DMS153 treated with DMSO at 0.1 percent for 48 hours (cell line): ENCODE results near the gene FARP1.

Experiments used
- DNase-seq: peaks from one replicate; lab custom pipeline; 2025; ENCODE audit not compliant: unreplicated experiment; lab: John Stamatoyannopoulos, UW

FARP1 gene

DNA sequence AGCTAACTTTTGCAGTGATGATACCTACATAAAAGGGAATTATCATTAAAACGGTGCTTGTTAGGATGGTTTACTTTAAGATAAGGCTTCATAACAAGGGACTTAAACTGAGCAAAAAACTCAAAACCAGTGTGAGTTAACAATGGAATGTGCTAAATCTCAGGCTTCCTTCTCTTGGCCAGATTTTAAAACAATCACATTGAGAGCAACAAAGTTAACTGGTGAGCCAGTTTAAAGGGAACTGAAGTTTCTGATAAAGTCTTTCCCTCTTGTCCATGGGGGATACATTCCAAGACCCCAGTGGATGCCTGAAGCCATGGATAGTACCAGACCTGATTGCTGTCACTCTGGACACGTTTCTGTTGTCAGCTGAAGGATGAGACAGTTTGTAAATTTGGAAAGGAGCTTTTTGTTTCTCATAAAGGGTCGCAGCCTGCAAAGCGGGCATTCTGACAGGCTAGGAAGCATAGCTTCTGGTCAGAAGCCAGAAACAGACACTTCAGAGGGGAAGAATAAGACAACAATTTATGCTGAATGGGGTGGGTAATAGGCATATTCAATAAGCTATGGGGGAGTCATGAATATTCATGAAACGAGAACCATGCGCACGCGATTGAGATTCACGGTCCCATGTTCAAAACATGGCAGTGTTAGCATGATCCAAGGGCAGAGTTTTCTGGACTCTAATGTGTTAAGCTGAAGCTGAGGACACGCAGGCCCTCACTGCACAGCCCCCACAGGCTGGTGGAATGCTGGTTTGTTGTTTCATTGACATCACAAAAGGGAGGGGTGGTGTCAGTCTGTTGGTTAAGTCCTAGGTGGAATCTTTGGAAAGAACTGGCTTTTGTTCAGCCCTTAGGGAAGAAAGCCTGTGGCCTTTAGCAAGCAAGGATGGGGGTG lies 184.7 kb downstream of the FARP1 start:
- no peak for DNase-seq

DNA sequence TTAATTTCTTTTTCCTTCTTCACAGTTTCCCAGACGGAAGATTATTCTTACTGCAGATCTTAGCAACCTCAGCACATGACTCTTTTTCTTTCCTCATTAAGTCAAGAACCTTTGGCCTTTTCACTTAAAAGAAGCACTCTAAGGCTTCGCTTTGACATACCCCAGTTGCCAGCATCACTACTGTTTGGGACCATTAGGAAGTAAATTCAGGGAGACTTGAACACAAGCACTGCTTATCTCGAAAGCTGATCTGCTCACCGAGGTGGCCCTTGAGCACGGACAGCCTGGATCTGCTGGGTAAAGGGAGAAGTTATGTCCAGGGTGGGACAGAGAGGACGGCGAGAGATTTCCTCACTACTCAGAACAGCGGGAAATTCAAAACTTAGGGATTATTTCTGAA lies 185.6 kb downstream of the FARP1 start:
- DNase-seq: no peak

DNA sequence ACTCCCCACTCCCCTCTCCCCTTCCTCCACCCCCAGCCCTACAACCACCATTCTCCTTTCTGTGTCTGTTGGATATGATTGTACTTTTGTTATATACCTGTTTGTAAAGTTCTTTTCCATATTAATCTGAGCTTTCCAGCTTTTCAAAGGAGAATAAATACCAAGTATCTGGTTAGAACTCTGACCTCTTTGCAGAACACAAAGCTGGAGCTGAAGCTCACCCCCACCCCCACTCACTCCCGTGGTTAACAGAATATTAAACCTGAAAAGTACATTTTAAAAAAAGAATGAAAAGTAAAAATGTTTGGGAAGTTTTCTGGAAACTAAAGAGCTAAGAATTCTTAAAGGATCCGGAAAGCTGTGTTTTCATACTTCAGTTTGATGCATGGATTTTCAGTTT lies 189.3 kb downstream of the FARP1 start:
- DNase-seq: no peak

DNA sequence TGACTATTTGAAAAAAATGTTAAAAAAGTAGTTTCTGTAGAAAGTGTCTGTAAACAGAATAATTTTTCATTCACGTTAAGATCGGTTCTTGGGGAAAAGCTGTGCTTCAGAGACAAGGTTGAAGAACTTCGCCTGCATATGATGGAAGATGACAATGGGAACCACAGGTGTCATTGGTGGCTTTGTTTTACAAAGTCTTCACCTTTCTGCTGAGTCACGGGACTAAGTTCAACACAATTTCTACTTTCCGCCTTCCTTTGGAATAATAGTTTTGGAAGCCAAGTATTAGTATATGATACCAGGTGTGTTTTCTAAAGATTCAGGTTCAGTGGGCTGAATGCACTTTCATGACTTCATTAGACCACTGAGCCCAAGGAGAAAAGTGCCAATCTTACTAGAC lies 189.8 kb downstream of the FARP1 start:
- no peak for DNase-seq

DNA sequence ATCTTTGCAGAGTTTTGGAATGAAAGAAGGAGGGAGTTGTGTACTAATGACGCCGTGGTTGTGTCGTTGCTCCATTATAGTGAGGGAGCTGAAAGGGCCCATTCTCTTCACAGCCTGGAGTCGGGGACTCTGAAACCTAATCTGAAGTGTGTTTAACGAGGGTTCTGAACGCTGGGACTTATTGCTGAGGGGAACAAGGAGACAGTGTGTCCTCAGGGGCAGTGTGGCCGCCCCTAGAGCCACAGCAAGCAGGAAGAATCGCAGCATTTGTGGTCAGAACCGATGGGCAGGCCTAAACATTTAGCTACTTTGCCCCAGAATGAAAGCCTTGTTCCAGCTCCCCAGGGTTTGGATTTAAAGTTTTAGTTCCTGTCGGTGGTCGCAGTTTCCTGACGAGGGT lies 190.6 kb downstream of the FARP1 start:
- DNase-seq: no peak

DNA sequence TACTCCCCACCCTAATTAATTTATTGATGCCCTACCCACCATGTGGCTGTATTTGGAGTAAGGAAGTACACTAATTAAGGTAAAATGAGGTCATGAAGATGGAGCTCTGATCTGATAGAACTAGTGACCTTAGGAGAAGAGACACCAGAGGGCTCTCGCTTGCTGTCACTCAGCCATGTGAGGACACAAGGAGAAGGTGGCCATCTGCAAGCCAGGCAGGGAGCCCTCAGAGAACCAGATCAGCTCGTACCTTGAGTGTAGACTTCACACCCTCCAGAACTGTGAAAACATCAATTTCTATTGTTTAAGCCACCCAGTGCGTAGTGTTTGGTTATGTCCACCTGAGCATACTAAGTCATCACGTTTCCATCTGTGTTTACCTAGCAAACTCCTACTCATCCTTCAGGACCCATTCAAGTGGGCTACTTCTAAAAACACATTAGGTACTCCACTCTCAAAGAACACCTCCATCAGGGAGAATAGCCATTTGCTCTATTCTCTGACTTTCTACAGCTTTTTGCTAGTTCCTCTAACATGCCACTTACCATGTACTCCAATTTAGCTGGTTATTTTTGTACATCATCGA lies 191.8 kb downstream of the FARP1 start:
- no peak for DNase-seq

DNA sequence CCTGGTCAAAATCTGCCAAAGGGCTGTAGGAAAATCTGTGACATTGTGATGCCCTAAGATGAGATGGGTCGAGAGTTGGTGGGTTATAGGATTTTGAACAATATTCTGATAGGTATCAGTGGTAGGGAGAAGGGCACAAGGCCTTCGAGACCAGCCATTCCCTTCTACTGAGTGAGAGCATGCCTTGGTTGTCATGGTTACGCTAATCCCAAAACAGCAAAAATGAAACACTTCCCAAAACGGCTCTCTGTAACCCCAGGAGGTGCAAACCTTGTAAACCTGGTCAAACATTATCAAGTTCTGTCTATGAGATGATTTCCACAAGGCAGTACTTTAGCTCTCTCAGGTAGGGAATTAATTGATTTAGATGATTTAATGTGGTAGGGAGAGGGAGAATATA lies 192.8 kb downstream of the FARP1 start:
- no peak for DNase-seq

DNA sequence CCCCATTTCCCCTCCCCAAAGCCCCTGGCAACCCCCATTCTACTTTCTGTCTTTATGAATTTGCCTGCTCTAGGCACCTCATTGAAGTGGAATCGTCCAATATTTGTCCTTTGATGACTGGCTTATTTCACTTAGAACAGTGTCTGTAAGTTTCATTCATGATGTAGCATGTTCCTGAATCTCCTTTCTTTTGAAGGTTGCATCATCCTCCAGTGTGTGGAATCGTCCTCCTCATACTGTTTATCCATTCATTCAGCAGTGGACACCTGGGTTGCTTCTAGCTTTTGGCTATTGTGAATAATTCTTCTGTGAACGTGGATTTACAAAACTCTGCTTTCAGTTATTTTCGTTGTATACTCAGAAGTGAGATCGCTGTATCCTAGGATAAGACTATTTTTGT lies 195.4 kb downstream of the FARP1 start:
- no peak for DNase-seq

DNA sequence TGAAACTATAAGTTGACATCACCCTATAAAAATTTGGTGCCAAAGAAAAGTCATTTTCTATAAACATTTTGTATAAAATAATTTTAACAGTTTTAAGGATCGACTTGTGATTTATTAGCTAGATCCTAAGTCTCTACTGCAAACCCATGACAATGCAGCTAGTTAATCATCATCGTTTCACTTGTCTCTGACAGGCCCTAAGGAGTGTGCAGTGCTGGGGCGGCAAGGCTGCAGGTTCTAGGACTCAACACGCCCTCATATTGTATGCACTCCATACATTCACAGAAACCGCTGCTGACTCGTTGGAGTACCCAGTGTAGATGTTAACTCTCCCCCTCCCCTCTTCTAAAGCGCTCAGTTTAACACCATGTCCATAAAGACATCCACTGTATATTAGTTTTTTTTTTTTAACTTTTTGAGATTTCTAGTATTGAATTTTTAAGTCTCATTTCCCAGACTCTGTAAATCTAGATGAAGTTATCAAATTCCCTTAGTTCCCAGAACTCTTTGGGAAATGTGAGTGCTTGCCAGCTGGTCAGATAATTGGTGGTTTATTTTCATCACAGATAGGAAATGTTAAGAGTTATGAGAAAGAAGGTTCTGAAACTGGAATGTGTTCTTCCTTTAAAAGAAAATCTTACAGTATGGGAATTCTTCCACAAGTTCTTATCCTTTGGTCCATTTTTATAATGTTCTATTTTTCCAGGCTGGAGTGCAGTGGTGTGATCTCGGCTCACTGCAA lies 197.0 kb downstream of the FARP1 start:
- DNase-seq: no peak

DNA sequence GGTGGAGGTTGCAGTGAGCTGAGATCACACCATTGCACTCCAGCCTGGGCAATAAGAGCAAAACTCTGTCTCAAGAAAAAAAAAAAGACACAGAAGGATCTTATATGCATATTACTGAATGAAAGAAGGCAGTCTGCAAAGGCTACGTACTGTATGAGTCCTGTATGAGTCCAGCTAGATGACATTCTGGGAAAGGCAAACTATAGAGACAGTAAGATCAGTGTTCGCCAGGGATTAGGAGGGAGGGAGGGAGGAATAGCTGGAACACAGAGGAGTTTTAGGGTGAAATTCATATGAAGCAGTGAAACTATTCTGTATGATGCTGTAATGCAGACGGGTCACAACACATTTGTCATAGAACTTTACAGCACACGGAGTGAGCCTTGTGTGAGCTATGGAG lies 200.1 kb downstream of the FARP1 start:
- no peak for DNase-seq

DNA sequence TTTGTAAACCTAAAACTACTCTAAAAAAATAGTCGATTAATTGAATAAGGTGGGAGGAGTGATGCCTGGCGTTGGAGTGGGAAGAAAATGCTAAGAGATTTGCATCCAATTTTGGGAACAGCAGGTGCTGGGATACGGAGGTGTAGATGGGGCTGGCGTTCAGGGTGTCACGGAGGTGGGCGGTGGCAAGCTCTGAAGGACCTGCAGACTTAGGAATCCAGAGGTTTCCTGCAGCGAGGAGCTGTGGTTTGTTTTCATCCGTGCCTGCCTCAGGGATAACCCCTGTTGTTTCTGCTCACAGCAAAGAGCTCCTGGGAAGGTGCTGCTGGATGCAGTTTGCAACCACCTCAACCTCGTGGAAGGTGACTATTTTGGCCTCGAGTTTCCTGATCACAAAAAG lies 200.6 kb downstream of the FARP1 start:
- DNase-seq: no peak

DNA sequence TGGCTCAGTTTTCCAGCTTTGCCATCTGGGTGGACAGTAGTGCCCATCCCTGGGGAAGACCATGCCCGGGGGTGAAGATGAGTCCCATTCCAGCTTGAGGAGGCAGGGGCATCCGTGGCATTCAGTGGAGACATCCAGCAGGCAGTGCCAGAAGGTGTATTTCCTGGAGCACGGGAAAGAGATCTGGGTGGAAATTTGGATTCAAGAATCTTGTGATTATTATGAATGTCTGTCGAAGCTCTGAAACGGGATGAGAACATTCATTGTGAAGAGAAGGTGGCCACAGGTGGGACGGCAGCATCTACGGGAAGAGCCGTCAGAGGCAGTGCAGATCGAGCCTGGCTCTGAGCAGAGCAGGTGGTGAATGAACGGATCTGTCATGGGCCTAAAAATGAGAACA lies 201.5 kb downstream of the FARP1 start:
- DNase-seq: no peak

DNA sequence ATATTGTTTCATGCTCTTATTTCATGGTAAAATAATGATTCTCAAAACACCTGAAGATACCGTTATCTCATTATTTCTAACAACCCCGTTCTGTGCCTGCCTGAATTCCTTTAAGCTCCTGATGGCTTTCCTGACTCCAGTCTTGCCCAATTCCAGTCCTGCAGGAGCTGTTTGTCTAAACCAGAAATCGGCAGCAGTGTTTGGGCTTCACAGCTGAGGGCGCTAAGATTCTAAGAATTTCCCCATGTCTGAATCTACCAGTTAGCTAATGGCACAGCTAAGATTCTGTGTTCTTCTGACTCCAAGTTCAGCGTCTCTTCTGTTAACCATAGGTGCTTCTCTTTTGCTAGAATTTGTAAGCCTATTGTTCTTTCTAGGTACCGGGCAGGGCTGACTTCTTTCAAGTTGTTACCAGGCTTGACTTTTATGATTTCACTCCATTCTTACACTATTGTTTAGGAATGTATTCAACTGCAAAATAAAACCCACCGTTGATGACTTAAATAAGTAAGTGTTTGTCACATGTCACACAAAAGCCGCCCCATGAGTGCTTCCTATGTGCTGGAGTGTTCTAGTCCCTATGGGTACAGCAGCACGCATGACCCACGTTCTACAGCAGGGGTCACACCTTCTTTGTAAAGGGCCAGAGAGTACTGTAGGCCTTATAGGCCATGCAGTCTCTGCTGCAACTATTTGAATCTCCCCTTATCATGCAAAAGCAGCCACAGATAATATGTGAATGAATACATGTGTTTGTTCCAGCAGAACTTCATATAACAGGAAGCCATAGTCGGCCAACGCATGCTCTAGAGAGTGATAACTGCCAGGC lies 202.4 kb downstream of the FARP1 start:
- no peak for DNase-seq

DNA sequence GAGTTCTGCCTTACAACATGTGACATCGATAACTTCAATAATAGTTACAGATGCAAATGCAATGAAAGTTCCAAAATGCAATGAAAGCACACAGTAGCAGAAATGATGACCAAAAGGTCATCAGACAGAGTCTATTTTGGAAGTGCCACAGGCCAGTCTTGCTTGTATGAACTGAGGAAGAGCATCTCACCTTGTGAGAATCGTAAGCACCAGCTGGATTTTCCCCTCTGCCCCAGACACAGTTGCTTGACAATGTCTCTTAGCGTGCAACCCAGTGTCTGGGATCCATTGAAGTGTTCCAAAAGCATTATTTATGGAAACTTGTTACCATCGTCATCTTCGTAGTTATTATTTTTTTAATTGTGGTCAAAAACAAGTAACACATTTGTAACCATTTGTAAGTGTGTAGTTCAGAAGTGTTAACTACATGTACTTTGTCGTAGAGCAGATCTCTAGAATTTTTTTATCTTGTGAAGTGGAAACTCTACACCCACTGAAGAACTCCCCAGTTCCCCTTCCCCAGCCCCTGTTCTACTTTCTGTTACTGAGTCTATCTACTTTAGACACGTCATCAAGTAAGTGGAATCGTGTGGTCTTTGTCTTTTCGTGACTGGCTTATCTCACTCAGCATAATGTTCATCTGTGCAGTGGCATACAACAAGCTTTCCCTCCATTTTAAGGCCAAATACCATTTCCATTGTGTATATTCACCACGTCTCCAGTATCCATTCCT lies 204.2 kb downstream of the FARP1 start:
- no peak for DNase-seq

DNA sequence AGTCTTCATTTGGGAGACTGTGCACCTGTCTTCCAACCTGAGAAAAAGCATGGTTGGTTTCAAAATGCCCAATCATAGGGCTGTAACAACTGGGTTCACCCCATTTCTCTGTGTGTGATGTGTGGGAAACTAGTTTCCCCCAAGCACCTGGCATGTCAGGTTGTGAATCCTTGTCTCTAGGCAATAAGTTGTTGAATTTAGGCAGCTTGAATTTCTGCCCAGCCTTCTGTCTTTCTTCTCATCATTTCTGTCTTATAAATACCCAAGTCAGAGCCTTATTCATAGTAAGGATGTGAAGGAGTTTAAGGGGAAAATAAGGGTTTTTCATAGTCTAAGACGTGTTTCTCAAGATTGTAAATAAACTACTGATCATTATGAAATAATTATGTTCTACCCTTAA lies 204.9 kb downstream of the FARP1 start:
- no peak for DNase-seq

DNA sequence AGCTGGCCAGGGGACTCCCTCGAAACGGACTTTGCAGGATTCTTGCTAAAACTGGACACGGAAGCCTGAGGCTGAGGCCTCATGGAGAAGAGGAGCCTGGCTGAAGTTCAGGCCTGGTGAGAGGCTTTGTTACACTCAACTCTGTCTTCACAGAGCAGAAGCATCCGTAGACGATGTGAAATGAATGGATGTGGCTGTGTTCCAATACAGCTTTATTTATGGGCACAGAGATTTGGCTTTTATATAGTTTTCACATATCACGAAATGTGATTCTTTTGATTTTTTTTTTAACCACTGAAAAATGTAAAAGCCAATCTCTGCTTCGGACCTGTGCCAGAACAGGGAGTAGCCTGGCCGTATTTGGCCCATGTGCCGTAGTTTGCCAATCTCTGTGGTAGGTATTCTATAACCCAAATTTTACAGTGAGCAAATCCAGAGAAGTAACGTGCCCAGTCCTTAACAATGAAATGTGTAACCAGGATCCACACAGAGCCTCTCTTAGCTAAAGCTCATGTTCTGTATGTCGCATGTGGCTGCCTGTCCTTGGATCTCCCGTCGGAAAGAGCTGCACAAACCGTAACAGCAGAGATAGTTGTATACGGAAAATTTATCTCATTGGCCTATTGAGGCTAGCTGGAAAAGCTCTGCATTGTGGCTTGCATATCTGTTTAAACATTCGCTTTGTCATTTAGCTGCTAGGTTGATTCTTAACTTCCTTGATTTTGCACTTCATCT lies 205.7 kb downstream of the FARP1 start:
- no peak for DNase-seq

DNA sequence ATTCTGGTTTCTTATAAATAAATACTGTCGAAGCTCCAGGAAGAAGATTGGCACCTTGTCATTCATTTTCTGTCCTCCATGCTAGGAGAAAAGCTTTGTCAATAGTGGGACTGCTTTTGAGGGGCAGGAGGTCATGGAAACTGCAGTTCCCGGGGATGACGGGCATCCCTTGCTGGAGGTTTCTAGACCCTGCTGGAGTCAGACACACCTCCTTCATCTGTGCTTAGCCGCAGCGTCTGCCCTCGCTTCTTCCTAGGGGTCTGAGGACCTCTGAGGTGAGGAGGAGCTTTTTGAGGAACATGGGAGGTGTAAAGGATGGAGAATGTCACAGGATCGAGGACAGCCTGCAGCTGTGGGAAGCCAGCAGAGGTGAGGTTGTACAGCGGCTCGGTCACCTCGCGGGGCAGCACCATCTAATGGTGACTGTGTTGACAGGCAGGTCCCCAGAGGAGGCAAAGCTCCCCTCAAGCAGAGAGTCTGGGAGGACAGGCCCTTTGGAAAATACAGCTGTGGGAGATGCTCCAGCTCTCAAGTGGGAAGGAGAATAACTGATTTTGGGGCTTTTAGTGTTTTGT lies 206.9 kb downstream of the FARP1 start:
- no peak for DNase-seq

DNA sequence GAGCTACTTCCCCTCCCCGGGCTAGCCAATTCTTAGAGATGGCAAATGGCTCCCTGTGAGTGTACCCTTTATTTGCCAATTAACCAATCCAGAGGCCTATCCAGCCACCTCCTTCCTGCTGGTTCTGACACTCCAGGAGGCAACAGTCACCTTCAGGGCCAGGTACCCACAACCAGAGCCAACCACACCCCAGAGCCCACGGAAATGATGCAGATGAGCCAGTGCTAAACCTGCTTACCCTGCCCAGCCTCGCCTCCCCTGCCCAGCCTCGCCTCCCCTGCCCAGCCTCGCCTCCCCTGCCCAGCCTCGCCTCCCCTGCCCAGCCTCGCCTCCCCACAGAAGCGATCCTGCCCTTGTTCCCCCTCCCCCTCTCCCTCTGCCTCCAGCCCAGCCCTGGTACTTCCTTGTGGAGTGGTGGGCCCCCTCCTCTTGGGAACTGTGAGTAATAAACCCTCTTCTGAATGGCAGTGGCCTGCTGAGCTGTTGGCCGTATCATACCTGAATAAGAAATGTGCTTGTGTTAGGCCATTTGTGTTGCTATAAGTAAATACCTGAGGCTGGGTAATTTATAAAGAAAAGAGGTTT lies 207.9 kb downstream of the FARP1 start:
- DNase-seq: no peak

DNA sequence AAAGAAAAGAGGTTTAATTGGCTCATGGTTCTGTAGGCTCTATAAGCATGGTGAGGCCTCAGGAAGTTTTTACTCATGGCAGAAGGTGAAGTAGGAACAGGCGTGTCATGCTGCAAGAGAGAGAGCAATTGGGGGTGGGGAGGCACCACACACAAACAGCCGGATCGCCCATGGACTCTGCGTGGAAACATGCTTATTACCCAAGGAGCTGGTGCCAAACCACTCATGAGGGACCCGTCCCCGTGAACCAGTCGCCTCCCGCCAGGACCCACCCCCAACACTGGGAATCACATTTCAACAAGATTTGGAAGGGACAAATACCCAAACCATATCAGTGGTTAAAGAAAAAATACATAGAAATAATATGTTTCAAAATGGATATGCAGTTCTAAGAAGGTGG lies 208.7 kb downstream of the FARP1 start:
- no peak for DNase-seq
